Stimulated activated memory B cell treated with anti-CD40 and anti-IgM and Interleukin-4, amounts not matched to agents 10 μg/mL and 1 μg/mL and 100 μg/mL, for 72 hours (primary cell): ENCODE measurements around the gene NDEL1.
"Not testable (repeated sequence)": the region's sequence is repeated elsewhere in the genome, so short reads cannot be mapped to it uniquely, and the experiment has no call there.

ENCODE experiments used
- ATAC-seq: fragments of 150-1000 bp; cut with Tn5 transposase; 2 replicates; pipeline ENCODE4 v1.10.0; 2021
- H3K27ac Mint-ChIP-seq: one replicate; pipeline ENCODE4 v1.8.0; 2022; ENCODE audit warnings: mild to moderate bottlenecking, mixed read lengths
- H3K27me3 Mint-ChIP-seq: one replicate; pipeline ENCODE4 v1.8.0; 2022; ENCODE audit warnings: mixed read lengths
- H3K36me3 Mint-ChIP-seq: one replicate; pipeline ENCODE4 v1.8.0; 2022; ENCODE audit warnings: mixed read lengths
- H3K4me1 Mint-ChIP-seq: one replicate; pipeline ENCODE4 v1.8.0; 2022; ENCODE audit warnings: mixed read lengths
- H3K4me3 Mint-ChIP-seq: one replicate; pipeline ENCODE4 v1.8.0; 2022; ENCODE audit warnings: mild to moderate bottlenecking, moderate library complexity, mixed read lengths
- H3K9me3 Mint-ChIP-seq: one replicate; pipeline ENCODE4 v1.8.0; 2022; ENCODE audit warnings: mixed read lengths

NDEL1 gene, protein sequence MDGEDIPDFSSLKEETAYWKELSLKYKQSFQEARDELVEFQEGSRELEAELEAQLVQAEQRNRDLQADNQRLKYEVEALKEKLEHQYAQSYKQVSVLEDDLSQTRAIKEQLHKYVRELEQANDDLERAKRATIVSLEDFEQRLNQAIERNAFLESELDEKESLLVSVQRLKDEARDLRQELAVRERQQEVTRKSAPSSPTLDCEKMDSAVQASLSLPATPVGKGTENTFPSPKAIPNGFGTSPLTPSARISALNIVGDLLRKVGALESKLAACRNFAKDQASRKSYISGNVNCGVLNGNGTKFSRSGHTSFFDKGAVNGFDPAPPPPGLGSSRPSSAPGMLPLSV

DNA sequence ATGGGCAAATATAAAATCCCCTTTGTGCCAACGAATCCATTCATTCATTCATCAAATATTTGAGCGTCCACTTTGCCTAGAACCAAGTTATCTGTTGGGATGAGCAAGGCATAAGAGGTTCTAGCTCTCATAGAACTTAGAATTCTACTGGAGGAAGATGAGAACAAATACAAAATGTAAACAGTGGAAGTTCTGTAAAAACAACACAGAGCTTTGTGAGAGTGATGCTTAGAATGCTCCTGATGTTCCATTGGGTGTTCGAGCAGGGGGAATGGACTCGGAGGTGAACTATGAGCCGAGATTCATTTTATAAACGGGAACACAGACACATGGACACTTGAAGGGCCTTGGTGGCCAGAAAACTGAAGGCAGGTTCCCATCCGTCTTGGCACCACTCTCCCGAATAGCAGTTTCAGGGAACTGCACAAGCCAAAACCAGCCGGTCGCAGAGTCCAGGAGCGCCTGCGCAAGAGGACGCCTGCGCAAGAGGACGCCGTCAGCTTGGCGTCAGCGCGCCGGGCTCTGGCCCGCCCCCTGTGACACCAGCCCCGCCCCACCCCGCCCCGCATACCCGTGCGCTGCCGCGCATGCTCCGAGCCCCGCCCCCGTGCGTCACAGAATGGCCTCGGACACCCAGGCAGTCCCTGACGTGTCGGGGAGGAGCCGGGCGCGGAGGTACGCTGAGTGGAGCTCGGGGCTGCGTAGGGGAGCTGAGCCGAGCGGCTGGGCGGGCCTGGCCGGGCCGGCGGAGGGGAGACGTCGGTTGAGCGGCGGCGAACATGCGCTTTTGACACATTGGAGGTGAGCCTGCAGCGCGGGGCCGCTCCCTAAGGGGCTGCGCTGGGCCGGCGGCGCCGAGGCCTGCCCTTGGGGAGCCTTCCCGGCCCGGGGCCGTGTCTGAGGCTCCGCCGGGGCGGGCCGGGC is at the start of gene NDEL1:
Gene NDEL1, plus strand, starts transcription at position 640 of the 924 bp plus-strand sequence. CDS start 8,388 bp downstream, outside the sequence.
- Mint-ChIP-seq H3K27me3 (no peaks in the 10 kb centered on the region), H3K4me3 (peak within 1 kb of the TSS; percentile 92), H3K27ac (peak within 1 kb of the TSS; percentile 97), H3K9me3 (no peaks in the 10 kb centered on the region), H3K36me3 (no peaks in the 10 kb centered on the region), H3K4me1 (peaks cover 23% of the 10 kb centered on the region)
- ATAC-seq, result peak; percentile 99

DNA sequence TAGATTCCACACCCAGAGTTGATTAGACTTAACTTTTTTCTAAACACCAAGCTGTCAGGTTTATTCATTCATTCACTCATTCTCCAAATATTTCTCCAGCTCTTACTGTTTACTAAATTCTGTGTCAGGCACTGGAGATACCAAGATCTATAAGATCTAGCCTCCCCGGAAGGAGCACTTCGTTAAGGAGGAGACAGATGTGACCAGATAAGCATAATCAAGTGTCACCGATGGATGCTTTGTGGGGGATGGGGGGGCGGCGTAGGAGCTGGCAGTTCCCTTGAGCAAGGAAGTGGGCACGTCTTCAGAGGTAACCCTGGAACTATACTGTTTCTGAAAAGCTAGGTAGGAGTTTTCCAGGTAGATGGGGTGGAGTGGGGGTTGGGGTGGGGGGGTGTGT is 48.8 kb upstream of the NDEL1 start:
- Mint-ChIP-seq H3K4me1 (peaks cover 24% of the 10 kb centered on the region), H3K27ac (no peak overlapping the region), H3K36me3 (peaks cover 11% of the 10 kb centered on the region), H3K27me3 (no peaks in the 10 kb centered on the region), H3K9me3 (no peaks in the 10 kb centered on the region), H3K4me3 (no peak overlapping the region)
- ATAC-seq, result no peak

DNA sequence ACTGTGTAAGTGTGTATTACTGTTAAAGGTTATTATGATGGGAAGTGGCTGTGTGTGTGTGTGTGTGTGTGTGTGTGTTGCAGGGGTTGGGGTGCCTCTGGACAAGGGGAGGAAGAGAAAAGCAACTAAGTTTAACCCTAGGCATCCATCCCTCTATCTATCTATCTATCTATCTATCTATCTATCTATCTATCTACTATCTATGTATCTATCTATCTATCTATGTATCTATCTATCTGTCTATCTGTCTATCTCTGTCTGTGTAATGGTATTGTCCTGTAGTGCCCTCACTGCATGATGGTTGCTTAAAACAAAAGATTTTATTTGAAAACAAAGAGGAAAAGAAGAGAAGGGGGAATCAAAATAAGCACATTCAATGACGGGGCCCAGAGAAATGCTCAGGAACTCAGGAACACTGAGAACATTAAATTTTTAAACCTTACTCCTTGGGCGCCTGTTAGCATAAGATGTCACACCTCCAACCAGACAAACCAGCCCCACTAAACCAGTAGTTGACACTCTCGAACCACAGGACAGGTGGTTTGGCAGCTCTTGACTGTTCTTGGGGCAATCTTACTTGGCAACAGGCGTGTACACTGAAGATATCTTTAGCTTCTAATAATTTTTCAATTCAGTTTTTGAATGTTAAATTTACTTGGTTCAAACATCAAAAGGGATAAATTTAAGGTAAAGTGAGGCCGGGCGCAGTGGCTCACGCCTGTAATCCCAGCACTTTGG is 47.6 kb upstream of the NDEL1 start:
- Mint-ChIP-seq H3K4me1 (peaks cover 24% of the 10 kb centered on the region), H3K27ac (no peak overlapping the region), H3K4me3 (no peak overlapping the region), H3K27me3 (no peaks in the 10 kb centered on the region), H3K36me3 (peaks cover under 1% of the 10 kb centered on the region), H3K9me3 (no peaks in the 10 kb centered on the region)
- ATAC-seq, result no peak

DNA sequence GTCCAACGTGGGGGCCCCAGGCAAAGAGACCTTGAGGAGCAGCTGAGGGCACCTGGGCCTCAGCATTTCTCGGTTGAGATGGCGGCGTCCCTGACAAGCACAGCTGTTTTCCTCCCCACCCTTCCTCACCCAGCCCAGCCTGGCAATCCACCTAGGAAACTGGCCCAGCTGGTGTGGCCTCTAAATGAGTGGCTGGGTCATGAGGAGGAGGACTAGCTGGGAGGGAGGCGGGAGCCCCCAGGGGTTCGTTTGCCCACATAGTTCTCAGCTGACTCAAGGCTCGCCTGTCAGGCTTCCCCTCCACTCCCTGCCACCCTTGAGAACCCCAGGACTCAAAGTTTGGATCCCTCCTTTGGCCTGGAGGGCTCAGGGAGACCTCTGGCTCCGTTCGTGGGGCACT is 44.0 kb upstream of the NDEL1 start:
- Mint-ChIP-seq H3K36me3 (no peaks in the 10 kb centered on the region), H3K9me3 (no peaks in the 10 kb centered on the region), H3K27me3 (no peaks in the 10 kb centered on the region), H3K4me3 (no peak overlapping the region), H3K4me1 (peaks cover 12% of the 10 kb centered on the region), H3K27ac (no peak overlapping the region)
- ATAC-seq, result no peak

DNA sequence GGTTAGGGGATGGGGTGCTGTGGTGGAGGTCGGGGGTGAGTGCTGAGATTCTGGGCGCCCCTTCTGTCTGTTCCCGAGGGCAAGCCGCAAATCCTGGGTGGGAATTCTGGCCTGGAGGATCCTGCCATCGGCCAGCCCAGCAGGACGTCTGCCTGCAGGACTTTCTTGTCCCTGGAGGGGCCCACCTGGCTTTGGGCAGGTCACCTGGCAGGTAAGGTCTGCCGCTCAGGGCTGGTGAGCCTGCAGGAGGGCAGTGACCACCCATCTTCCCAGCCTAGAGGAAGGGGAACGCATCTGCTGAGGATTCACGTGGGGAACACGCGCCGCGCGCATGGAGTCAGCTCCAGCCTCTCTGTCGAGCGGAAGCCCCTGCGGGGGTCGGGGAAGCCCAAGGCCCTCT is 43.4 kb upstream of the NDEL1 start:
- H3K27me3 Mint-ChIP-seq, result peaks cover 3% of the 10 kb centered on the region
- no peak overlapping the region for H3K27ac Mint-ChIP-seq
- H3K4me3 Mint-ChIP-seq, result no peak overlapping the region
- ATAC-seq, result no peak
- no peaks in the 10 kb centered on the region for H3K36me3 Mint-ChIP-seq
- peaks cover 10% of the 10 kb centered on the region for H3K4me1 Mint-ChIP-seq
- H3K9me3 Mint-ChIP-seq, result no peaks in the 10 kb centered on the region

DNA sequence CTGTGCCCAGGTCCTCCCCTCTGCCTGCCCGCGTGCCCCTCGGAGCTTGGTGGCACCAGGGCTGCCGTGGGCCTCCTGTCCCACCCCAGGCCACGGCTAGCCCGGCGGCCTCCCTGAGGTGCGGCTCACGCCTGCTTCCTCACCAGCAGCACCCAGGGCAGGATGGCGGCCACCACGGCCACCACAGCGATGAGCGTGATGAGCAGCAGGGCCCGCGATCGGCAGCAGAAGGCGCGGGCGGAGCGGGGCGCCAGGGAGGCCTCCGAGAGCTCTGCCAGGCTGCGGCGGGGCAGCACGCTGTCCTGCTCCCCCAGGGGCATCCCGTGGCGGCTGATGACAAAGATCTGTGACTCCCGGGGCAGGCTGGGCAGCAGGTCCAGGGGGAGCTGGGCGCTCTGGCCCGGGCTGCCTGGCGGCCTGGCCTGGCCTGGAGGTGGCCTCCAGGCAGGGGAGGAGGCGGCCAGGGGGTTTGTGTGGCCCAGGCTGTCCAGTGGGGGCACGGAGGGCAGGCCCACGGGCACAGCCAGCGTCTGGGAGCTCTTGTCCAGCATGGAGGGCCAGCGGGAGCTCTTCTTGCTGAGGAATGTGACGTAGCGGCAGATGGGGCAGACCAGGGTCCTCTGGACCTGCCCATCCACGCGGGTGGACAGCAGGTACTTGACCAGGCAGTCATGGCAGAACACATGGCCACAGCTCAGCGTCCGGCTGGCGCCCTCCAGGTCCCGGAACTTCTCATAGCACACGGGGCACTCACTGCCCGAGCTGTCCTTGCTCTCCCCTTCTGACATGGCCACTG is 42.8 kb upstream of the NDEL1 start:
- Mint-ChIP-seq H3K27ac (peak overlapping the region; percentile 72), H3K27me3 (peaks cover 9% of the 10 kb centered on the region), H3K36me3 (no peaks in the 10 kb centered on the region), H3K9me3 (no peaks in the 10 kb centered on the region), H3K4me3 (no peak overlapping the region), H3K4me1 (peaks cover 10% of the 10 kb centered on the region)
- peak; percentile 45 for ATAC-seq

DNA sequence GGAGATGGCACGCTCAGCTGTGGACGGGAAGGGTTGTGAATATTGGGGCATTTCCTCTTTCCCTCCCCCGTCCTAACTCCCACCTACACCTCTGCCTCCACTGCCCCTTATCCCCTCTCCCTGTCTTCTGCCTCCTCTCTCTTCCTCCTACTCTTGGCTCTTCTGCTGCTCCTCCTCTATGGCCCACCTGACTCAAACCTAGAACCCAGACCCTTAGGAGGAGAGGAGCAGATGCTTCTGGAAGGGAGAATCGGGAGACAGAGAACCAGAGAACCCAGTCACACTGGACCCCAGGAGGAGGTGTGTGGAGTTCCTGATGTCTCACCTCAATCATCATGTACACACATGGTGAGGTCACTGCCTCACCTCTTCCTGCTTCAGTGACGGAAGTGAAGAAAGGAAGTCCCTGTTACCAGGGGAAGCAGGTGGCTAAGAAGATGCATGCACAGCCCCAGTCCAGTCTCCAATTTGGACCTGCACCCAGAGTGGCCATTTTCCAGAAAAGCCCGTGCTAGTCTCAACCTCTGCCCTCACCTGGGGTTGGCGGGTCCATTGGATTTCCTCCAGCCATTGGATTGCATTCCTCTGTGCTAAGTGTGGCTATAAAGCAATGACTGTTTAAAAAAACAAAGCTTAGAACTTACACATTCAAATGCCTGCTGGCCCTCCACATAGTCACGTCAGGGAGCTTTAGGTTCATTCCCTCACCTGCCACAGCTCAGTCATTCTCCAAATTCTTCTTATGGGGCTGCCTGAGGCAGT is 42.0 kb upstream of the NDEL1 start:
- Mint-ChIP-seq H3K36me3 (no peaks in the 10 kb centered on the region), H3K27me3 (peaks cover 11% of the 10 kb centered on the region), H3K4me1 (peaks cover 10% of the 10 kb centered on the region), H3K27ac (peak overlapping the region; percentile 72), H3K9me3 (no peaks in the 10 kb centered on the region), H3K4me3 (no peak overlapping the region)
- ATAC-seq, result no peak

DNA sequence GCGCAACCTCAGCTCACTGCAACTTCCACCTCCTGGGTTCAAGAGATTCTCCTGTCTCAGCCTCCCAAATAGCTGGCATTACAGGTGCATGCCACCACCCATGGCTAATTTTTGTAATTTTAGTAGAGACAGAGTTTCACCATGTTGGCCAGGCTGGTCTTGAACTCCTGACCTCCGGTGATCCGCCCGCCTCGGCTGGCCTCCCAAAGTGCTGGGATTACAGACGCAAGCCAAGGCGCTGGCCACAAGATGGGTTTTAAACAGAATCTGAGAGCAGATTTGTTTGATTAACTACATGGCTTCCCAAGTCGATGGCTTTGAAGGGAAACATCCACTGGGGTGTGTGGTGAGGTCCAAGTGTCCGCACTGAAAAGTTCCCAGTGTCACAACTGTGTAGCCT is 41.2 kb upstream of the NDEL1 start:
- H3K27me3 Mint-ChIP-seq, result peaks cover 11% of the 10 kb centered on the region
- not testable (repeated sequence) for H3K4me3 Mint-ChIP-seq, H3K9me3 Mint-ChIP-seq, H3K4me1 Mint-ChIP-seq, ATAC-seq, H3K36me3 Mint-ChIP-seq, H3K27ac Mint-ChIP-seq

DNA sequence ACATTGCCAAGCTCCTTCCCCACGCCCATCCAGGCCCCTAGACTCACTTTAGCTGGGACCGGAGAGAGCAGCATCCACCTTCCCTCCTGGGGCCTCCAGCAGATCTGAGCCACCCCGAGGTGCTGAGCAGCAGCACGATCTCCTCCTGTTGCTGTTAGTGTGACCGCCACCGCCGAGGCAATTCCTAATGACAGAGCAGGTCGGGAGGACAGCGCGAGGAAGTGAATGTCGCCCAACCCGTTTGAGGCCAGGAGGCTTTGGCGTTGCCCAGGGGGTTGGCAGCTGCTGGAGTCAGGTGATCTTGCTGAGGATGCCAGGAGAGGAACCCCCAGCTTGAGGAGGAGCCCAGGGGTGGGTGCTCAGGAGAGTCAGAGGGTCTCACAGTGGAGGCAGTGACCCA is 38.0 kb upstream of the NDEL1 start, which contains the start of gene RNF222:
Gene RNF222, minus strand, starts transcription at position 192 of the 400 bp plus-strand sequence. CDS start 4,366 bp downstream, outside the sequence.
- Mint-ChIP-seq H3K4me3 (no peak within 1 kb of the TSS), H3K9me3 (no peaks in the 10 kb centered on the region), H3K27ac (no peak within 1 kb of the TSS), H3K4me1 (peaks cover 10% of the 10 kb centered on the region), H3K27me3 (peaks cover 34% of the 10 kb centered on the region), H3K36me3 (no peaks in the 10 kb centered on the region)
- ATAC-seq, result no peak

DNA sequence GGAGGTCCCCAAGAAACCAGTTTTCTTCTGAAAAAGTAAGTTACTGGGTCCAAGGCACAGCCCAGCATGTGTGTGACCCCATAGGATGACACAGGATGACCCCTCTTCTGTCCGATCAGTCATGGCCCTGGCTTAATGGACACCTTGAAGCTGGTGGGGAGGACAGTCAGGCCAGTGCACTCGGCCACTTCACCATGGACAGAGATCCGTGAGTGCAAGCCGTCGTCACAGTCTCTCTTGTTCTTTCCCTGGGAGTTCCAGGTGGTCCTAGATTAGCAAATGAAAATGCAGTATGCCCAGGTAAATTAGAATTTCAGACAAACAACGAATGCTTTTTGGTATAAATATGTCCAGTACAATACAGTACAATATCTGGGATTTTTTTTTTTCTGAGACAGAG is 36.7 kb upstream of the NDEL1 start:
- Mint-ChIP-seq H3K4me3 (no peak overlapping the region), H3K9me3 (no peaks in the 10 kb centered on the region), H3K27ac (no peak overlapping the region), H3K4me1 (peaks cover under 1% of the 10 kb centered on the region), H3K36me3 (no peaks in the 10 kb centered on the region), H3K27me3 (peaks cover 43% of the 10 kb centered on the region)
- ATAC-seq, result no peak

DNA sequence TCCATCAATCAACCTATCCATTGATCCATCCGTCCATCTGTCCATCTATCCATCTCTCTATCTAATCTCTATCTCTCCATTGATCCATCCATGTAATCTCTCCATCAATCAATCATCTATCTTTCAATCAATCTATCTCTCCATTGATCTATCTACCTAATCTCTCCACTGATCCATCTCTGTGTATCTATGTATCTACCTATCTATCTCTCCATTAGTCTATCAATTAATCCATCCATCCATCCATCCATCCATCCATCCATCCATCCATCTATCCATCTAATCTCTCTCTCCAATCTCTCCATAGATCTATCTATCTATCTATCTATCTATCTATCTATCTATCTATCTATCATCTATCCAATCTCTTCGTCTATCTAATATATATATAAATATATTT is 34.6 kb upstream of the NDEL1 start:
- Mint-ChIP-seq H3K9me3 (no peaks in the 10 kb centered on the region), H3K4me1 (no peaks in the 10 kb centered on the region), H3K36me3 (no peaks in the 10 kb centered on the region), H3K27me3 (peaks cover 56% of the 10 kb centered on the region), H3K27ac (no peak overlapping the region), H3K4me3 (no peak overlapping the region)
- no peak for ATAC-seq

DNA sequence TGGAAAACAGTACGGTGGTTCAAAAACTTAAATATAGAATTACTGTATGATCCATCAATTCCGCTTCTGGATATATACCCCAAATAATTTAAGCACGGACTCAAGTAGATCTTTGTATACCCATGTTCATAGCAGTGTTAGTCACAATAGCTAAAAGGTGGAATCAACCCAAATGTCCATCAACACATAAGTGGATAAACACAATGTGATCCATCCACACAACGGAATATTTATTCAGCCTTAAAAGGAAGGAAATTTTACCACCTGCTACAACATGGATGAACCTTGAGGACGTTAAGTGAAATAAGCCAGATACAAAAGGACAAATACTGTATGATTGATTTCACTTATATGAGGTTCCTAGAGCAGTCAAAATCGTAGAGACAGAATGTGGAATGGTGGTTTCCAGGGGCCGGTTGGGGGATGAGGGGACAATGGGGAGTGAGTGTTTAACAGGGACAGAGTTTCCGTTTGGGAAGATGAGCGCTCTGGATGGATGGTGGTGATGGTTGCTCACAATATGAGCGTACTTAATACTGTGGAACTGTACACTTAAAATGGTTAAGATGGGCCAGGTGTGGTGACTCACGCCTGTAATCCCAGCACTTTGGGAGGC is 32.7 kb upstream of the NDEL1 start:
- no peak overlapping the region for H3K4me3 Mint-ChIP-seq
- no peaks in the 10 kb centered on the region for H3K36me3 Mint-ChIP-seq
- no peaks in the 10 kb centered on the region for H3K4me1 Mint-ChIP-seq
- no peak overlapping the region for H3K27ac Mint-ChIP-seq
- ATAC-seq, result no peak
- no peaks in the 10 kb centered on the region for H3K9me3 Mint-ChIP-seq
- peaks cover 63% of the 10 kb centered on the region for H3K27me3 Mint-ChIP-seq

DNA sequence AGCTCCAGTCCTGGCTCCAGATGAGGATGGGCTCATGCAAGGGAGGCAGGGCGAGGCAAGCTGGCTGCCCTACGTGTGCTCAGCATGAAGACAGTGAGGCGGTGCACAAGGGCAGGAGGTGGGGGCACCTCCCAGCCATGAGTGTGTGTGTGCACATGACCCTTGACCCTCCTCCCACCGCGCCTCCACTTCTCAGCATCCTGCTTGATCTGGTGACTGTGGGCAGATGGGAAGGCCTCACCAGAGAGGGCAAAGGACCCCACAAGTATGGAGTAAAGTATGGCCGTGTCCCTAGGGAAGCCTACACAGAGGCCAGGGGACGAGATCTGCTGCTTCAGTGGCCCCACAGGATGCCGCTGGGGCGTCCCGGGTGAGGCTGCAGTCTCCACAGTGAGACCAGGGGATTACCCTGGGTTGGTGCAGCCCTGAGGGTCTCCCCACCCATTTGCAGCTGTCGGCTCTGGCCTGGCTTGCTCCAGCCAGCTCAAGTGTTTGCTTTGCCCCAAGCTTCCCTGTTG is 30.1 kb upstream of the NDEL1 start:
- Mint-ChIP-seq H3K36me3 (no peaks in the 10 kb centered on the region), H3K4me3 (no peak overlapping the region), H3K9me3 (no peaks in the 10 kb centered on the region), H3K27me3 (peaks cover 73% of the 10 kb centered on the region), H3K4me1 (peaks cover 8% of the 10 kb centered on the region), H3K27ac (no peak overlapping the region)
- no peak for ATAC-seq
